Measurements from ENCODE around the gene TRIP4. TPM values are rescaled to one million over a fixed set of nuclear protein-coding genes. Genes with fewer than 3 reads are reported as not detected.

The TRIP4 gene
- total and polyA plus RNA-seq, 4 donors, result 6.3 to 10.7 (median 7.6) TPM

GRCh38 chr15:64461721-64462162, 74.1 kb downstream of the TRIP4 start:
- DNase-seq (ENCODE audit: low spot score), result peak; percentile 35
- WGBS, result 6% methylated on average over 5 of the region's 5 CpGs

GRCh38 chr15:64462492-64462891, 74.9 kb downstream of the TRIP4 start:
- DNase-seq (ENCODE audit: low spot score), result no peak
- no peak overlapping the region for H3K9ac ChIP-seq (ENCODE audit: low read depth in 1 of 2, low read length in 2 of 2)
- no peaks in the 10 kb centered on the region for H3K9me3 ChIP-seq (ENCODE audit: control insufficient read depth in 4 of 4, low read length in 3 of 4)
- no peak for TF ChIP-seq TAF1 (conservative IDR thresholded peaks at IDR 0.05)
- TF ChIP-seq RXRA (IDR thresholded peaks at IDR 0.05), result no peak
- no peak for TF ChIP-seq YY1 (IDR thresholded peaks at IDR 0.05)
- no peak for TF ChIP-seq JUND (IDR thresholded peaks at IDR 0.05)
- TF ChIP-seq CTCF (IDR thresholded peaks at IDR 0.05; ENCODE audit: low read depth, low read length, missing input control), result no peak
- no peak for TF ChIP-seq FOXA2 (IDR thresholded peaks at IDR 0.05)
- no peak for TF ChIP-seq SP1 (IDR thresholded peaks at IDR 0.05)
- no peaks in the 10 kb centered on the region for H3K36me3 ChIP-seq (ENCODE audit: control insufficient read depth in 4 of 4, insufficient read depth in 3 of 4, low read depth in 1 of 4, low read length in 3 of 4)
- no peak overlapping the region for H3K27ac ChIP-seq (ENCODE audit: low read depth in 1 of 2, low read length in 2 of 2)
- H3K27me3 ChIP-seq (ENCODE audit: control insufficient read depth in 4 of 4, insufficient read depth in 4 of 4, low read length in 3 of 4), result no peaks in the 10 kb centered on the region
- no peak overlapping the region for H3K4me3 ChIP-seq (ENCODE audit: low read depth in 1 of 3, low read length in 3 of 3)
- H3K4me1 ChIP-seq (ENCODE audit: control insufficient read depth in 4 of 4, insufficient read depth in 4 of 4, low read length in 3 of 4), result peaks cover 7 to 41% (median 18%) of the 10 kb centered on the region in 4 donors

More at GRCh38 chr15:64461721-64462162, 74.1 kb downstream of the TRIP4 start:
- Histone ChIP-seq H3K4me3 (ENCODE audit: low read depth in 1 of 3, low read length in 3 of 3) (peak overlapping the region in 2 of 3 donors; percentile 90 to 97), H3K36me3 (ENCODE audit: control insufficient read depth in 4 of 4, insufficient read depth in 3 of 4, low read depth in 1 of 4, low read length in 3 of 4) (no peaks in the 10 kb centered on the region), H3K27ac (ENCODE audit: low read depth in 1 of 2, low read length in 2 of 2) (peak overlapping the region; percentile 70 to 83), H3K9me3 (ENCODE audit: control insufficient read depth in 4 of 4, low read length in 3 of 4) (no peaks in the 10 kb centered on the region), H3K4me1 (ENCODE audit: control insufficient read depth in 4 of 4, insufficient read depth in 4 of 4, low read length in 3 of 4) (peaks cover 7 to 45% (median 23%) of the 10 kb centered on the region in 4 donors), H3K27me3 (ENCODE audit: control insufficient read depth in 4 of 4, insufficient read depth in 4 of 4, low read length in 3 of 4) (no peaks in the 10 kb centered on the region), H3K9ac (ENCODE audit: low read depth in 1 of 2, low read length in 2 of 2) (peak overlapping the region; percentile 20 to 78)
- no peak for TF ChIP-seq SP1 (IDR thresholded peaks at IDR 0.05)
- peak; percentile 33 for TF ChIP-seq NR2F2 (IDR thresholded peaks at IDR 0.05)
- TF ChIP-seq EGR1 (IDR thresholded peaks at IDR 0.05; ENCODE audit: low read depth in 2 of 2), result no peak
- TF ChIP-seq TAF1 (conservative IDR thresholded peaks at IDR 0.05), result no peak
- TF ChIP-seq CTCF (IDR thresholded peaks at IDR 0.05; ENCODE audit: low read depth, low read length, missing input control), result no peak
- no peak for TF ChIP-seq REST (IDR thresholded peaks at IDR 0.05)
- no peak for TF ChIP-seq ATF3 (IDR thresholded peaks at IDR 0.05)
- TF ChIP-seq YY1 (IDR thresholded peaks at IDR 0.05), result peak; percentile 4
- TF ChIP-seq RXRA (IDR thresholded peaks at IDR 0.05), result peak; percentile 2 to 5
- no peak for TF ChIP-seq HNF4G (IDR thresholded peaks at IDR 0.05)
- no peak for TF ChIP-seq GABPA (IDR thresholded peaks at IDR 0.05 in 1 of 2, conservative IDR thresholded peaks at IDR 0.05 in 1 of 2)
- TF ChIP-seq RAD21 (IDR thresholded peaks at IDR 0.05), result peak in 1 of 2 donors; percentile 2
